HG02840 (cell line): Measurements from ENCODE around the gene ANKIB1.

Experiments used
- ATAC-seq: cut with Tn5 transposase; IDR thresholded peaks from one replicate; pipeline ENCODE4 v1.9.1; 2021; ENCODE audit warnings: mild to moderate bottlenecking, moderate library complexity, moderate number of reproducible peaks; ENCODE audit not compliant: unreplicated experiment, low FRiP score

The ANKIB1 gene

DNA sequence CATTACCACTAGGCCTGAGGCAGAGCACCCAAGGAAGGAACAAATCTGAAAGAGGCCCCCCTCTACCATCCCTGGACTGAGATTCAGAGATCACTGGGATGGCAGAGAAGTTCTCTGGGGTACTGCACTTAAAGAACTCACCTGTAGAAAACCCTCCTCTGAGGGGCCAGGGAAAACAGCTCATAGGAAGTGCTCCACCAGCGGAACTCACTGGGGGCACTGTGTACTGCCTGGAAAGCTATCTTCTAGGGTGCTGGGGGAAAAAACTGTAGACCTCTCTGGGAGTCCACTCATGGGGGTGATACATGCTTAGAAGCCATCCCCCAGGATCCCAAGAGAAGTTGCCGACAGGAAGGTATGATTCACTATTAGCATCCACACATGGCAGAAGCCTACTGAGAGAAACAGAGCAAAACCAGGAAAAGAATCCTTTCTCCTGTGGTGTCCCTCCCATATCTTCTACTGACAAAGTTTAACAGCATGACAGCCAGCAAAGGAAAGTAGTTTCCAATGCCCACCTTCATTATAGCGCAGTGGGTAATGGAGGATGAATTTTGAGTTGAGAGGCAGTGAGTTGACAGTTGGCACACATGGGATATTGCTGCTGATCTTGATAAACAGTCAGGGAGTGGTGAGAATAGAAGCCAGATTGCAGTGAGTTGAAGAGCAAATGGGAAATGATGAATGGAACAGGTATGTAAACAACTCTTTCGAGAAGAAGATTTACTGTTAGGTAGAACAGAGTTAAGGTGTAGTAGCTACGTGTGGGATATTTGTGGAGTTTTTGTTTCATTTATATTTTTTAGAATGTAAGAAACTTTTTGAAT, 20.9 kb downstream of the ANKIB1 start:
- no peak for ATAC-seq

DNA sequence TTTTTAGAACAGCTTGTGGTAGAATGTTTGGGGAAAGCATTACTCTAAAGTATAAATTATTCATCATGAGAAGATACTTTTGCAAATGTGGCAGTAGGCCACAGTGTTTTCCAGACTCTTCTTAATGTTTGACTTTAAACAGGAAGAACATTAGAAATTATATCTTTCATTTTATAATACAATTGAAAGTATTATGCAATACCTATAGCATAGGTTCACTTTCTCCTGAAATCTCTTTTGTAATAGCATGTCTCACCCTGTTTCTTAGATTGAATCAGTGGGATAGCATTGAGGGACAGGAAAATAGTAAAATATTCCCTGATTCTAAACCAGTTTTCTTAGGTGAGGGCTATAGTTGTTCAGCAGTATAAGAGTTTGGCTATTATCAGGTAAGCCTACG, 23.1 kb downstream of the ANKIB1 start:
- ATAC-seq = no peak

DNA sequence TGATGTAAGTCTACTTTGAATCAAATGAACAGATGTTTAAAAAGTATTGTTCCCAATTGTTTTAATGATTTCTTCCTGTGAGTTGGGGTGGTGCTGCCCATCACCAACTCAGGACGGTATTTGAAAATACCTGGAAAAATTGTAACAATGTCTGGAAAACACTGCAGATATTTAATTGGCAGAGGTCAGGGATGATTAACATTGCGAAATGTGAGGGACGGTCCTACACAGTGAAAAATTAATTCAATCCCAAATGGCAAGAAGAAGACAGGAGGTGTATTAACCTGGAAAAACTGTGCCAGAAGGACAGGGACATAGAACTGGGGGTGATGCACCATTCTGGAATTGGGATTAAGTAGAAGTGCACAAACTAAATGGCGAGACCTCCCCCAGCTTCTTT, 29.6 kb downstream of the ANKIB1 start:
- ATAC-seq = no peak

DNA sequence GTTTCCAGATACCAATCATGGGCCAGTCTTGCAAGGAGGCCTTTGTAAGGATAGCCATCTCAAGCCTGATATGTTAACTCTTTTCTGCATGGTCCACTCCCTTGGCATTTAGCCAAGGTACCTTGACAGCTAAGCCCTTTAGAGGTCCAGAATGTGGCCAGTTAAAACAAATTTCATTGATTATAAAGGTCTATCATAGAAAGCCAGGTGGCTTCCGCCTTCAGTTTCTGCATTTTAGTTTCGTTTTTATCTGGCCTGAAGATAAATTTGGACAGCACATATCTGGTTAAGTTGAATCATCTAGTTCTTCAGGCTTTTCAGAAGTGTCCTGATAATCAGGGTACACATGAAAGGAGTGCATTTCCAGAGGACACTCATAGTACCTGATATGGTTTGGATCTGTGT, 30.7 kb downstream of the ANKIB1 start:
- peak; percentile 76 for ATAC-seq

DNA sequence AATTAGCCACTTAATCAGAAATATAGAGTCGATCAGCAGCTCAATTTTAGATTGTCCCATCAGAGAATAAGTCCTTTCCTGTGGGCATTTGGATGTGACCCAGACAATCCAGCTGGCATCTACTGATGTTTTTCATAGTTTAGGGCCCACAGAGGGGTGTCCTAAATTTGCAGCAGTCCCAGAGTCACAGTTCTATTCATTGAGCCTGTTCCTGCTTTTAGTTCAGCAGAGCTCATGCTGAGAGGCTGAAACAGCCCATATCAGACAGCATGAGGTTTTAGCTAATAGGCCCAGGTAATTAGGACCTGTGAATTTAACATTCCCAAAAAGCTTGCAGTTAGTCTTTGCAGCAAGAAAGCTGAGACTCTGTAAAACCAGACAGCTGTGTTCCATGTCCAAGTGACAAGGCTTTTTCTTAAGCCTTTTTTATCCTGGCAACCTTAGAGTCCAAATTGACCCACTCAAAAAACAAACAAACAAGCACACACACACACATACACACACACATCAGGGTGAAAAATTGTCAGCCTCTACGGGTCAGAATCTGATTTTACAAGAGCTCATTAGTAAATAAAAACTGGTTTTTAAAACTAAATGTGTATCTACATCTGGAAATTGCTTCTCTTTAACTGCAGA, 33.7 kb downstream of the ANKIB1 start:
- no peak for ATAC-seq

DNA sequence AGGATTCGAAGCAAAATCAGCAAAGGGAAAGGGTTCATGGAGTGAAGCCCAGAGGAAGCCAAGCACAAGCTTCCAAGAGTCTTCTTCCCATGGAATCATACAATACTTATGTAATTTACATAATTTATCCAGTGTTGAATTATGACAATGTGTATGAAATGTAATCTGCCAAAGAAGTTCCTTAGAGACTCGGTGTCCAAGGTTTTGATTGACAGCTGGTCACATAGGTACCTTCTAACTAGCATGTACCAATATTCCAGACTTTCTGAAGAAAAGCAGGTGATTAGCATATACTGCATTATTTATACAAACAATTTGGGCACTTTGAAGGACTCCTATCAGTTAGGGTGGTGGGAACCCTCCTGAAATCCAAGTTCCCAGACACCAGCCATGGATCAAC, 35.3 kb downstream of the ANKIB1 start:
- ATAC-seq = no peak

DNA sequence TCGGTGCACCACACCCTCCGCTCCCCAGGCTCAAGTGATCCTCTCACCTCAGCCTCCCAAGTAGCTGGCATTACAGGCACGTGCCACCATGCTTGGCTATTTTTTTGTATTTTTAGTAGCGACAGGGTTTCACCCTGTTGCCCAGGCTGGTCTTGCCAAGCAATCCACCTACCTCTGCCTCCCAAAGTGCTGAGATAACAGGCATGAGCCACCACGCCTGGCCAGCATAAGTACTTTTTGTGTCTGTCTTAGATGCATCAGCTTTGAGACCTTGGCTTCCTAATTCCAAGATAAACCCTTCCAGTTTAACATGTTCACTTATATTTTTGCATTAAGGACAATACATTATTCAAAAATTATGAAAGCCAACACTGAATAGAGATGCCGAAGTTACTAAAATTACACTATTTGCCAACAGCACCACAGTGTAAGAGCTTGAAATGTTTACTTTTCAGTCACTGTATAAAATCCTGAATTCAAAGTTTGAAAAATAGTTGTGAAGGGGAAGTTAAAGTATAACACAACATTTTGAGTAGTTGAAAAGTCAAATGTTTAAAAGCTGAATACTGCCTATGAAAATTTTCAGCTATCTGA, 36.5 kb downstream of the ANKIB1 start:
- no peak for ATAC-seq

DNA sequence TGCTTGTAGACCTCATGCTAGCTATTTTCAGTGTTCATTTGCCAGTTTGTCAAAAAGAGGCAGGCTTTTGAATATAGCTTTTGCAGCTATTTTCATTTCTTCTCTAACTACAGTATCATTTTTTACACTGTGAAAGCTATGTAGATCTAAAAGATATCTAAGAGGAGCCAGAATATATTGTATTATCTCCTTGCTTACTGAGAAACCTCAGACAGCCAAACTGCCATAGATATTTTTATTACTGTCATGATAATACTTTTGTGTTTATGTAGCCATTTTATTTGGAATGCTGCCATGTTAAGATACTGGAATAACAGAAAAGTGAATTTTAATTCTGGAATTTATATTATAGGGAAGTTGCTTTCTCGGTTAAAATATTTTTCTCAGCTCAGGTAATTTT, 37.2 kb downstream of the ANKIB1 start:
- no peak for ATAC-seq

DNA sequence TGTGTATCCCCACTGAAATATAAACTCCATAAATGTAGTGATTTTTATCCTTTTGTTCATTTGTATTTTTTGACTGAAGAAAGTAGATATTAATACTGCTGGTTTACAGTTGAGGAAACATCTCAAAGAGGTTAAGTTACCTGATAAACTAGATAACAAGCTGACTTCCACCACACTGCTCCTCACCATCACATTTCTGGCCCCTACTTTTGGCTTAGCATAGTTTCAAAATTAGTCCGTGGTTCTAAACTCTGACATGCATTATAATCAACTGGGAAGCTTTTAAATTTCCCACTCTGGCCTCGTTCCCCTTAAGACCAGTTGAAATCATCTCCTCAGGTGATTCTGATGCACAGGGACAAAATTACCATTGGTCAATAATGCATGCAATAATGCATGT, 43.5 kb downstream of the ANKIB1 start:
- no peak for ATAC-seq

DNA sequence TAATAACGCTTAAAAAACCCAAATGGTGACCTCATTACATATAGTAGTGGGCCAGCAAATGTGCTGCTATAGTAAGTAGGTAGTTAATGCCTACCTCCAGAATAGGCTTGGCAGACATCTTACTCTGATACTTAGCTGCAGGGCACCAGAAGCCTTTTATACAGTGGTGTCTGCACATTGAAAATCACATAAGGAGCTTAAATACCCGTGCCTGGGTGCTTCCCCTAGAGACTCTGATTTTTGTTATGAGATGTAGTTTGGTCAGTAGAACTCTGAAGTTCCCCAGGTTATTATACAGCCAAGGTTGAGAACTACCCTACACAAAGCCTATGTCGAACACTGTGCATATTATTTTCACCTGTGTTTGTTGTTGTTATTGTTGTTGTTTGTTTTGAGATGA, 47.2 kb downstream of the ANKIB1 start:
- no peak for ATAC-seq

DNA sequence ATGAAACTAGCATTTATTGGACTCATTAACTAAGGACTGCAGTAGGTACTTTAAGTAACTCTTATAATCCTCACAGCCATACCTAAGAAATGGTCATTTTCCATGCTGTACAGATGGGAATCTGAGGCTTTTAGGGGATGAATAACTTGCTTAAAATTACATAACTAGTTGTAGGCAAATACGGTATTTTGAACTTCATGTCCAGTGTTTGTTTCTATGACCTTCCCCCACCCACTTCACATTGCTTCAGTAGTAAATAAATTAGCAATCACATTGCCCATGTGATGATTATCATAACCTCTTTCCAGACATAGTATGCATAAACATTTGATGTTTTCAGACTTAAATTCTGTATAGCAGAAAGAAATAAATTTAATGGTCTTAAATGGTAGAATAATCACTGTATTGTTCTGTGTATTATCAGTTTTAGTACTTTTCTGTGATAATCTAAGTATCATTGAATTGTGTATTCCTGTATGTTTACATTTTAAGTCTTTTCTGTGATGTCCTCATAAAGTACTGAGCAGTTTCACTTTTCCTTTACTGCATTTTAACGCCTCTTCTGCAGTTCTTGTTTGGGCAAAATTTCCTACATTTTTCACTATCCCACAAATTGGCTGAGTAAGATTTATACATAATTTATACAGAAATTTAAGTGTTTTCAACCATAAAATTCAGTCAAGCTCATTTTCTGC, 48.3 kb downstream of the ANKIB1 start:
- ATAC-seq = no peak

DNA sequence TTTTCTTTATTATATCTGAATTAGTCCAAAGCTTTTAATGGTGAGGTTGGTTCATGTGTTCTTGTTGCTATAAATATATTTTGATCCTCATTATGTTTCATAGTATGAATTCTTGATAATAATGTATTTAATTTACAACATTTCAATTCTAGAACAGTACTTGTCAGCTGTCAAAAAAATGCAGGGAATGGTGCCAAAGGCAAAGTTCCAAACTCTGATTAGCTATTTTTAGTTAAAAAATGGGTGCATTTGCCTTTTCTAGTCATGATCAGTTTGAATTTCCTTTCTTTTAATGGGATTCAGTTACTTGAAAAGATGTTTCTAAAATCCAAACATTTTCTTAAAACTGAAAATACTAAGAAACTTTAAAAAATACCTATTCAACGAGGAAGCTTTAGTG, 49.6 kb downstream of the ANKIB1 start:
- no peak for ATAC-seq

DNA sequence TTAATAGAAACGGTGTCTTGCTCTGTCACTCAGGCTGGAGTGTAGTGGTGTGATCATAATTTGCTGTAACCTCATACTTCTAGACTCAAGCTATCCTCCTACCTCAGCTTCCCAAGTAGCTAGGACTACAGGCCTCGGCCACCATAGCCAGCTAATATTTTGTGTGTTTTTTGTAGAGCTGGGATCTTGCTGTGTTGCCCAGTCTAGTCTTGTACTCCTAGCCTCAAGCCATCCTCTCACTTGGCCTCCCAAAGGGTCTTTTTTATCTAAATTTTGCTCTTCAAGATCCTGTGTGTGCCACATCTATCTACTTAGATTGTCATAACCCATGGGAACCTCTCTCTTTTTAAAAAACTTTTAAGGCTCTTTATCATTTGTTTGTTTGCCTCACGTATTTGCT, 50.5 kb downstream of the ANKIB1 start:
- no peak for ATAC-seq

DNA sequence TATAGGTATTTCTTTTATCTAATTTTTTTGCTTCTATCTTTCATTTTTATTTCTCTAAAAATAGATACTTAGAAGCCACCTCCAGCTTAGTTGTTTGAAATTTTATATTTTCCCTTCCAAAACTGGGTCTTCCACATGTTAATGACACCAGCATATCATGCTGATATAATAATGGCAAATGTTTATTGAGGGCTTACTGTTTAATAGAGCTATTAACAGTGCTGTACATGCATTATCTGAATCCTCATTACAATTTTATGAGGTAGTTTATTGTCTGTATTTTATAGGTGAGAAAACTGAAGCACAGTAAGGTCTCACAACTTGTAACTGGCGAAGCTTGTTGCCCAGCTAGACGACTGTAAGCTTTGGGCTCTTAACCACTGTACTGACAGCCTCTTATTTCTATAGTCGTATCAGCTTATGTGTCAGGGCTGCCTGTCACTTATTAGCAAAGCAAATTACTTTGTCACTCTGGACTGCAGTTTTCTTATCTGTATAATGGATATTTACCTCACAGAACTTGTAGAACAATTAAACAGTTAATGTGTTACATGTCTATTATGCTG, 51.2 kb downstream of the ANKIB1 start:
- ATAC-seq = no peak

DNA sequence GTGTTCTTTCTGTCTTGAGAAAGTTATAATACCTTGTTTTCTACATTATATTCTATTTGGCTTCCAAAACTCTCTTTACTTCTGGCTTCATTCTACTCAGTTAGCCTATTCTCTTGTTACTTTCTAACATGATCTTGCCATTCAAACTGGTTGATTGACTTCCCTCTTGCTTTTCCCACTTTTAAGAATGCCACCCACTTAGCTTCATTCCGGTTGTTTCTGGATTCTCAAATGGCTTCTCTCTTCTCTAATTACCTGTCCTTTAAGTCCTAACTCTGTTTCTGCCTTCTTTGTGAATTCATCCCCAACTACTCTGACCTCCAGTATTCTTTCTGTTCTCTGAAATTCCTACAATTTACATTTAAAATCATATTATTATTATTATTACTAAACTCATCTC, 52.0 kb downstream of the ANKIB1 start:
- no peak for ATAC-seq

DNA sequence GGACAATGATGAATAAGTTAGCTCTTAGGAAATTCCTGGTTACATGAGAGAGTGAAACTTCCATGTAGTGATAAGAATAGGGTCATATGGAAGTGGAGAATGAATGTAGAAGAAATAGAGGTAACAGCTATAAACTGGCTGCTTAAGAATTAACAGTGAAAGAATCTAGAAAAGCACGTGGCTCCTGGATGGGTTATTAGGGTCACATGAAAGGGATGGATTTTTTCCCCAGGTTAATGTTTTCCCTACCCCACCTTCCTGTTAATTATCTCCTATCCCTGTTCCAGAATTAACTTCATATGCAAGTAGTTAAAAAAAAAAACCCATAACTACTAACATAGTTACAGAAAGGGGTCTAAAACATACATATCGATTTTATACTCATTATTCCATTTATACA, 58.0 kb downstream of the ANKIB1 start:
- ATAC-seq = no peak

DNA sequence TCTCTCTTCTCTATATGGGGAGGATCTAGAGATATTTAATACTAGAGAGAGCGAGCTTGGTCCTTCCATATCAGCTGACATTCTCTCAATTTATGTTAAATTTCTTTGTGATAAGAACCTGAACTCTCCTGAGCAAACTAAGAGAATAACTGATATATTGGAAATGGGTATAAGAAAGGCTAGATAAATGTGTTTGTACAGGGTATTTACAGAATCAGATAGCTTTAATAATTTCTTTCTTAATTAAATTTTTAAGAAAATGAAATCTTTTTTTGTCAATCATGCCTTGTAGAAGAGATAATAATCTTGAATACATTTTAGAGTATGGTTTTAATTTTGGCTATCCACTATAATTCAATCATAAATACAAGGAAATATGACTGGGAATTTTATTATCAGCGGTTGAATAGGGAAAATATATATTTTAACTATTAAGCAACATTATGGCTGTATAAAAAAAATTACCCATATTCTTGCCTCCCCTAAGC, 58.7 kb downstream of the ANKIB1 start:
- no peak for ATAC-seq

DNA sequence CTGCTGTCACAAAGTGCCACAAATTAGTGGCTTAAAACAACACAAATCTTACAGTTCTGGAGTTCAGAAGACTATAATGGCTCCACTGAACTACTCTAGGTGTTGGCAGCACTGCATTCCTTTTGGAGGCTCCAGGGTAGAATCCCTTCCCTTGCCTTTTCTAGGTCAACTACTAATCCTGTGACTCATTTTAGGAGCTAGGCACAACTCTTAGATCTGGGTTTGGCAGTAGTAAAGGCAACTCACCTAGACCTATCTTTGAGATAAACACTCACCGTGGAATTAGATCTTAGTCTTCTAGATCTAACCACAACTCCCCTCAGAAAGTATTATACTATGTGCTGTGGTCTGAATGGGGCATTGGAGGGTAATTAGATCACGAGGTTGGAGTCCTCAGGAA, 60.4 kb downstream of the ANKIB1 start:
- ATAC-seq = no peak

DNA sequence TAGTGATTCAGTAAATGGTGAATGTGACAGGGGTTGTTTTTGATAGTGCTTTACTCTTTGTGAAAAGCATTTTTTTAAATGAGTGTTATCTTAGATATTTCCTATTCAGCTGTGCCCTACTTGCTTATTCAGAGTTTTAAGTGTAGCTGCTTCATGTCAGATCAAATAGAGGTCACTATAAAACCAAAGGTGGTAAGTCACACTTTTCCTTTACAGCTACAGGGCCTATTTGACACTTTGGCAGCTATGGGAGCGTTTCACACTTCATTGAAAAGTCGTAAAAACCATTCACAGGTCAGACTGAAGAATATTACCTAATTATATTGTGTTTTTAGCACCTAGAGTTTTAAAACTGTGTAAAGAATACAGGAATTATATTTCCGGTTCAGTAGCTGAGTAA, 67.3 kb downstream of the ANKIB1 start:
- no peak for ATAC-seq

DNA sequence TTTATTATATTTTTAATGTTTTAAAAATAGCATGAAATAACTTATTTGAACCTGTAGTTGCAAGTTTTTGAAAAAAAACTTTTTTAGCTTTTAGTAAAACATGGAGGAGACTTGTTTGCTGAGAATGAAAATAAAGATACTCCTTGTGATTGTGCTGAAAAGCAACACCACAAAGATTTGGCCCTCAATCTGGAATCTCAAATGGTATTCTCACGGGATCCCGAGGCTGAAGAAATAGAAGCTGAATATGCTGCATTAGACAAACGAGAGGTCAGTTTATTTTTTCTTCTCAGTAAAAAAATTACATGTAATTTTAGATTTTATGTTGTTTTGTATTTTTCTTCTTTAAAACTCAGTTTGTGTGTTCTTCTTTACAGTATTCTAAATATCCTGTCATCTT, 73.5 kb downstream of the ANKIB1 start:
- ATAC-seq = no peak

DNA sequence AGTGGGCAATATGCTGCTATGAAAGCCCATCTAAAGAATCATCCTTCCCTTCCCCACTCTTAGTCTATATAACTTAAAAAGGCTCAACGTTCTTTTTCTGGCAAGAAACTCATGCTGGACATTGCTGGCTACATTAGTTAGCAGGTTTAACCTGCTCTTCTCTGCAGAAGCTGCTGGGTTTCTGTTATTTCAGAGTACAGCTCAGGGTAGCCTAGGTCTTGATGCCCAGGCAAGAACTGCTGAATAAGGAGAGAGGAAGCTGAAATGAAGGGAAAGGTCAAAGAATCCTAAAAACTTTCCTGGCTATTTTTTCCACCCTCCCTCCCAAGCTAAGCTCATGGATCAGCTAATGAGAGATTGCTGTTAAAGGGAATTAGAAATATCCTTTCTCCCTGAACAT, 79.4 kb downstream of the ANKIB1 start:
- ATAC-seq = no peak
